HCT116 (cell line): Measurements from ENCODE around the gene VEGFA.

ENCODE experiments used
- CEBPB ChIP-seq: IDR thresholded peaks from 2 replicates; pipeline ENCODE4 v1.6.1; 2012; ENCODE audit warnings: low read depth
- CTCF ChIP-seq, 3 experiments: fragments of 200-600 bp in 1 of 3; sonication (generic) in 1 of 3; IDR thresholded peaks in 2 of 3; conservative IDR thresholded peaks in 1 of 3; 2 replicates each; pipeline ENCODE4 v1.5.1; 2012 to 2017; ENCODE audit warnings: low read depth in 2 of 3, low read length in 2 of 3, antibody characterized with exemption in 1 of 3, borderline replicate concordance in 1 of 3, control low read depth in 1 of 3, mild to moderate bottlenecking in 1 of 3, mixed read lengths in 1 of 3, mixed run types in 1 of 3, moderate library complexity in 1 of 3; ENCODE audit not compliant: insufficient read depth in 1 of 3
- EZH2 ChIP-seq: fragments of 200-600 bp; sonication (generic); IDR thresholded peaks from 2 replicates; pipeline ENCODE4 v1.6.1; 2017; ENCODE audit warnings: antibody characterized with exemption, mixed run types
- EZH2phosphoT487 ChIP-seq: fragments of 200-600 bp; IDR thresholded peaks from 2 replicates; pipeline ENCODE4 v1.6.1; 2018; ENCODE audit warnings: antibody characterized with exemption, borderline replicate concordance
- FOSL1 ChIP-seq: IDR thresholded peaks from 2 replicates; pipeline ENCODE4 v1.6.1; 2012; ENCODE audit warnings: low read depth
- POLR2A ChIP-seq: IDR thresholded peaks from 2 replicates; pipeline ENCODE4 v1.7.0; 2011; ENCODE audit warnings: borderline replicate concordance; ENCODE audit not compliant: insufficient read depth, insufficient read length; ENCODE audit errors: extremely low read depth
- RAD21 ChIP-seq: IDR thresholded peaks from 2 replicates; pipeline ENCODE4 v1.6.1; 2012; ENCODE audit warnings: low read depth, mild to moderate bottlenecking
- SRF ChIP-seq: IDR thresholded peaks from 2 replicates; pipeline ENCODE4 v1.6.1; 2012; ENCODE audit warnings: low read depth
- YY1 ChIP-seq: IDR thresholded peaks from 2 replicates; pipeline ENCODE4 v1.6.1; 2011; ENCODE audit warnings: low read length, low read depth, moderate library complexity, mild to moderate bottlenecking; ENCODE audit not compliant: insufficient replicate concordance; ENCODE audit errors: extremely low read depth

GRCh38 chr6:43775535-43775885 lies 5.5 kb downstream of the VEGFA start:
- TF ChIP-seq CTCF (IDR thresholded peaks at IDR 0.05 in 2 of 3, conservative IDR thresholded peaks at IDR 0.05 in 1 of 3; ENCODE audit: borderline replicate concordance in 1 of 3, insufficient read depth in 1 of 3, low read depth in 2 of 3, low read length in 2 of 3) (no peak), POLR2A (no peak), SRF (no peak), FOSL1 (no peak), RAD21 (no peak), EZH2 (no peak), EZH2phosphoT487 (no peak), CEBPB (no peak), YY1 (no peak)
